NCI-H526 (cell line): ENCODE results near the gene BCL2L13.
"Not testable (repeated sequence)": the region's sequence is repeated elsewhere in the genome, so short reads cannot be mapped to it uniquely, and the experiment has no call there.

Experiments used
- DNase-seq, 2 experiments: peaks; one replicate each; lab custom pipeline; 2025; lab: John Stamatoyannopoulos, UW

The BCL2L13 gene

GRCh38 chr22:17694752-17695151, 56.2 kb downstream of the BCL2L13 start:
- DNase-seq = no peak

GRCh38 chr22:17695986-17696385, 57.4 kb downstream of the BCL2L13 start:
- DNase-seq = no peak

- not testable (repeated sequence) for DNase-seq
These were observed 58.6 kb downstream of the BCL2L13 start for GRCh38 chr22:17697196-17697595.

- DNase-seq = not testable (repeated sequence)
These were observed 59.7 kb downstream of the BCL2L13 start for GRCh38 chr22:17698276-17698675.

GRCh38 chr22:17698948-17699347, 60.4 kb downstream of the BCL2L13 start:
- no peak for DNase-seq

GRCh38 chr22:17699696-17700340, 61.3 kb downstream of the BCL2L13 start:
- DNase-seq = no peak

- no peak for DNase-seq
These were observed 62.2 kb downstream of the BCL2L13 start for GRCh38 chr22:17700778-17701177.

- DNase-seq = no peak
These were observed 65.3 kb downstream of the BCL2L13 start for GRCh38 chr22:17703811-17704210.

GRCh38 chr22:17705546-17705945, 67.0 kb downstream of the BCL2L13 start:
- DNase-seq = no peak

GRCh38 chr22:17705951-17706900, 67.7 kb downstream of the BCL2L13 start:
- no peak for DNase-seq

GRCh38 chr22:17706947-17707346, 68.4 kb downstream of the BCL2L13 start:
- no peak for DNase-seq

- no peak for DNase-seq
These were observed 69.0 kb downstream of the BCL2L13 start for GRCh38 chr22:17707526-17707925.

GRCh38 chr22:17710023-17710422, 71.5 kb downstream of the BCL2L13 start:
- no peak for DNase-seq

GRCh38 chr22:17712441-17712840, 73.9 kb downstream of the BCL2L13 start:
- DNase-seq = no peak

- DNase-seq = no peak
These were observed 78.0 kb downstream of the BCL2L13 start for GRCh38 chr22:17716529-17716928.

GRCh38 chr22:17717708-17718107, 79.2 kb downstream of the BCL2L13 start:
- DNase-seq = no peak

GRCh38 chr22:17719911-17720310, 81.4 kb downstream of the BCL2L13 start:
- no peak for DNase-seq

- no peak for DNase-seq
These were observed 85.7 kb downstream of the BCL2L13 start for GRCh38 chr22:17724241-17724640.

- DNase-seq = no peak
These were observed 86.3 kb downstream of the BCL2L13 start for GRCh38 chr22:17724678-17725499.

GRCh38 chr22:17725500-17725796, 86.9 kb downstream of the BCL2L13 start:
- DNase-seq = no peak

- DNase-seq = no peak
These were observed 87.7 kb downstream of the BCL2L13 start for GRCh38 chr22:17726006-17726927.
